ENCODE measurements around the gene ATP1A1. TPM values are rescaled to one million over a fixed set of nuclear protein-coding genes. Genes with fewer than 3 reads are reported as not detected.

ATP1A1 gene
- total RNA-seq, 1 donor from 2014 or later = 216 TPM

GRCh38 chr1:116436611-116436970, 63.5 kb downstream of the ATP1A1 start:
- Histone ChIP-seq H3K4me3 (ENCODE audit: low read depth, low read length) (no peak overlapping the region), H3K27me3 (ENCODE audit: control insufficient read depth, insufficient read depth, low read length) (no peaks in the 10 kb centered on the region), H3K36me3 (ENCODE audit: control insufficient read depth, insufficient read depth, low read length) (no peaks in the 10 kb centered on the region)
- no peak for DNase-seq (ENCODE audit: low read depth)
- TF ChIP-seq CTCF (IDR thresholded peaks at IDR 0.05; ENCODE audit: insufficient read depth, low read length, poor library complexity, severe bottlenecking) = no peak

- no peak for DNase-seq (ENCODE audit: low read depth)
- Histone ChIP-seq H3K27me3 (ENCODE audit: control insufficient read depth, insufficient read depth, low read length) (no peaks in the 10 kb centered on the region), H3K4me3 (ENCODE audit: low read depth, low read length) (no peak overlapping the region), H3K36me3 (ENCODE audit: control insufficient read depth, insufficient read depth, low read length) (no peaks in the 10 kb centered on the region)
- no peak for TF ChIP-seq CTCF (IDR thresholded peaks at IDR 0.05; ENCODE audit: insufficient read depth, low read length, poor library complexity, severe bottlenecking)
Measured at GRCh38 chr1:116439701-116440100, 66.7 kb downstream of the ATP1A1 start.

- Histone ChIP-seq H3K4me3 (ENCODE audit: low read depth, low read length) (no peak overlapping the region), H3K36me3 (ENCODE audit: control insufficient read depth, insufficient read depth, low read length) (no peaks in the 10 kb centered on the region), H3K27me3 (ENCODE audit: control insufficient read depth, insufficient read depth, low read length) (no peaks in the 10 kb centered on the region)
- TF ChIP-seq CTCF (IDR thresholded peaks at IDR 0.05; ENCODE audit: insufficient read depth, low read length, poor library complexity, severe bottlenecking) = no peak
- no peak for DNase-seq (ENCODE audit: low read depth)
Measured at GRCh38 chr1:116440731-116441130, 67.7 kb downstream of the ATP1A1 start.

GRCh38 chr1:116445534-116445933, 72.5 kb downstream of the ATP1A1 start:
- DNase-seq (ENCODE audit: low read depth) = no peak
- TF ChIP-seq CTCF (IDR thresholded peaks at IDR 0.05; ENCODE audit: insufficient read depth, low read length, poor library complexity, severe bottlenecking) = no peak
- H3K4me3 ChIP-seq (ENCODE audit: low read depth, low read length) = no peak overlapping the region
- H3K36me3 ChIP-seq (ENCODE audit: control insufficient read depth, insufficient read depth, low read length) = no peaks in the 10 kb centered on the region
- no peaks in the 10 kb centered on the region for H3K27me3 ChIP-seq (ENCODE audit: control insufficient read depth, insufficient read depth, low read length)

GRCh38 chr1:116446686-116447085, 73.6 kb downstream of the ATP1A1 start:
- no peak overlapping the region for H3K4me3 ChIP-seq (ENCODE audit: low read depth, low read length)
- H3K36me3 ChIP-seq (ENCODE audit: control insufficient read depth, insufficient read depth, low read length) = no peaks in the 10 kb centered on the region
- H3K27me3 ChIP-seq (ENCODE audit: control insufficient read depth, insufficient read depth, low read length) = no peaks in the 10 kb centered on the region
- no peak for TF ChIP-seq CTCF (IDR thresholded peaks at IDR 0.05; ENCODE audit: insufficient read depth, low read length, poor library complexity, severe bottlenecking)
- DNase-seq (ENCODE audit: low read depth) = no peak

GRCh38 chr1:116448785-116449385, 75.8 kb downstream of the ATP1A1 start:
- no peaks in the 10 kb centered on the region for H3K36me3 ChIP-seq (ENCODE audit: control insufficient read depth, insufficient read depth, low read length)
- H3K4me3 ChIP-seq (ENCODE audit: low read depth, low read length) = no peak overlapping the region
- no peak for TF ChIP-seq CTCF (IDR thresholded peaks at IDR 0.05; ENCODE audit: insufficient read depth, low read length, poor library complexity, severe bottlenecking)
- no peak for DNase-seq (ENCODE audit: low read depth)
- H3K27me3 ChIP-seq (ENCODE audit: control insufficient read depth, insufficient read depth, low read length) = no peaks in the 10 kb centered on the region
